T47D (cell line): ENCODE measurements around the gene ZFR.
"Not testable (repeated sequence)": the region's sequence is repeated elsewhere in the genome, so short reads cannot be mapped to it uniquely, and the experiment has no call there.

Source experiments
- DNase-seq, 2 experiments: peaks; one replicate each; pipeline versions ENCODE4 v3.0.0 to v3.0.0-alpha.2; 2011 to 2012; ENCODE audit warnings: low read depth in 1 of 2, low spot score in 1 of 2
- JUND ChIP-seq: IDR thresholded peaks from 2 replicates; pipeline ENCODE4 v1.6.1; 2012; ENCODE audit warnings: low read depth
- in situ Hi-C: cut with HindIII; loops from 2 replicates; pipeline ENCODE4 v1.10.0; 2016; ENCODE audit warnings: low sequenced_read_pairs, low pct_unique_long_range_greater_than_20kb

The ZFR gene

DNA sequence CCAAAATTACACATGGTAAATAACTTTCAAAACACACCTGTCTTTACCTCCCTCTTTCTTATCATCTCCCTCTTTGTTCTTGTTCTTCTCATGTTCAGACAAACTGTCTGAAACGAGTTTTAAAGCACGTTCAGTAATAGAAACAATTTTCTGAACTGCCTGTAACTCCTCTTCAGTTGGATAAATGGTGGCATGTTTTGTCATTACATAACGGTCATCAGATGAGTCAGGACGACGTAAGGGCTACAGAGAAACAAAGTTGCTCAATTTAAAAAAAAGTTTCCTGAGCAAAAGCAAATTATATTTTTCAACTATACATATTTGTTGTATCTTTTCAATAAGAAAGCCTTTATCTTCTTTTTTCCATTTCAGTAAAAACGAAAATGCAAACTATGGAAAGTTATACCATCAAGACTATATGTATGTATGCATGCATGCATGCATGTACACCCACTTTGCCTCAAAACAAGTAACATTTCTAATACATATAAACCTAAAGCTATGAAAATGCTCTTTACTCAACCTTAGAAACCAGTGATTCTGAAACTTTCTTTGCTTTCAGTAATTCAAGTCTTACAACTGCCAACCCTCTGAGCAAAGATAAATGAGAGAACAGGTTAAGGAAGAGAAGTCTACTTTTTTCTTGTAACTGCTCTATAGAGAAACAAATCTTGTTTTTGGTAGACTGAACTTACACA is 56.0 kb downstream of the ZFR start:
- in situ Hi-C loops = no loop called here
- no peak for DNase-seq
- no peak for TF ChIP-seq JUND

DNA sequence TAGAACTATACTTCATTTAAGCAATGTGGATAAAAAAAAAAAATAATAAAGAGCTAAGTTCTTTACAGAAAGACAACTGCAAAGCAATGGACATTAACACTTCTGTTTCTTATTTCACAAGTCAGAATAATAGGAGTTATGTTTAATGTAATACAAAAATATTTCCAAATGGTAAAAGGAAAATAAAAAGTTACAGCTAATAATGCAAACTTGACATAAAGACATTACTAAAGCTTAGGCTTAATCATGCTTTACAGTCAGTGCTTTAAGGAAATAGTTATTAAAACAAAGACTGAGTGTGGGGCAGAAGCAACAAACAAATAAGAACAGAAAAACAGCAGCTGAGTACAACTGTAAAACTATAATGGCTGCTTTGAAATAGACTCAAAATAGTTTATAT is 56.7 kb downstream of the ZFR start:
- no peak for DNase-seq
- TF ChIP-seq JUND = no peak
- in situ Hi-C loops = no loop called here

DNA sequence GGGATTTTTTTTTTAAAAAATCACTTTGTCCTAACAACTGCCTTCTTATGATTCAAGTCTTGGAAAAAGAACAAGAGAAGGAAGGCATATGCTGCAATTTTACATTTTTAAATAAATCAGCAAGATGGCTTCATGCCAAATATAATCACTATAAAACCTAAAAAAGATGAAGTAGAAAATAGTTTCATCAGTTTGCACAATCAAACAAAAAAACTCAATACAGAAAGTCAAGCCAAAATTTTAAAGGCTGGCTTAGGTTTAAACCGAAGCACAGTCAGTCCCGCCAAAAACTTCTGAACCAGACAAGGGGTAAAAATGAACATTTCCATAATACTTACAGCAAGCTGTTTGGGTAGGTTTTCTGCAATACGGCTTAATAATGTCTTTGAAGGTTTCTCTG is 57.3 kb downstream of the ZFR start:
- in situ Hi-C loops = no loop called here
- no peak for TF ChIP-seq JUND
- no peak for DNase-seq

DNA sequence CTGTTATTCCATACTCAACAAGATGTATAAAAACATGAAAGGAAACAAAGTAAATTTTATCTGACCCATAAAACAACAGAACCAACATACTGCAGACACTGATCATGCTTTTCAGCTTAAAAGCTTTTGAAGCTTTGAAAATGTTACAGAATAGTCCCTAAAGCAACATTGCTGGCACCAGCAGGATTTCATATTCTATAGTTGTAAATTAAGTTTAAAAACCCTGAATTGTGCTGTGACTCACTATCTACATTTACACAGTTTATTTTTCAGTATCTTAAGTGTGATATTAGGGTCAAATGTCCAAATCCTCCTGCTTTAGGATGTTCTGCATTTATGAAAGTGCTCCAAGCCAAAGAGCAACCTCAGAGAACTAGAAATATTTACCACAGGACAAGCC is 59.9 kb downstream of the ZFR start:
- in situ Hi-C loops = no loop called here
- no peak for TF ChIP-seq JUND
- DNase-seq = no peak

DNA sequence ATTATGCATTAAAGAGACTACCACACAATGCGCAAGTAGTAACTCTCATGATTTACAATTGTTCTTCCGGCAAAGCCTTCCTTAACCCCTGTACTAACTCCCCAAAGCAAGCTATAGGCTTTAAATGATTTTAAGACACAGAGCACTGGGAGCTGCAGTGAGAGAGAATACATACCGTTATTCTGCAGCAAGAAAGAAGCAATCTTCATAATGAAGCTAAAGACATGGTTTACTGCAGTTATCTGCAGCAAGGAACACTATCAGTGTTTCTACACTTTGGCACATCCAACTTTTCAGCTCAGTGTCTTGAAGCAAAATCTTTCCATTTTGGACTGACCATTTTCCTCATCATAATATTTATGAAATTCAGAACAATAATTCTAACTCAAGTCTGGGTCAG is 61.0 kb downstream of the ZFR start:
- no peak for TF ChIP-seq JUND
- in situ Hi-C loops = no loop called here
- no peak for DNase-seq

DNA sequence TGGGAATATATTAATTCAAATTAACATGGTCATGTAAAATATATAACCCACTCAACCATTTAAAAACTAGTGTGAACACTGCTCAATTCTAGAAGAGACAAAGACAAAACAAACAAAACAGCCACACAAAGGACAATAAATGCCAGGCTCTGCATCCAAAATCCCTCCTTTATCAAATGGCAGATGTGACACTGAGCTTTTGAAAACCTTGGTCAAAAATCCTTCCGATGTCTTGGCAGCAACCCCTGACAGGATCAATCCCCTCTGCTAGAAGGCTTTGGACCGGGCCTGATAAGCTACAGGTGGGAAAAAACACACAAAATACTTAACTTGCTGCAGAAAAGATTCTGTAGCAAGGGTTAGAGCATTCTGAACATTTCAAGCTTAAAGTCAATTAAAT is 61.5 kb downstream of the ZFR start:
- no peak for TF ChIP-seq JUND
- in situ Hi-C loops = no loop called here
- DNase-seq = no peak

DNA sequence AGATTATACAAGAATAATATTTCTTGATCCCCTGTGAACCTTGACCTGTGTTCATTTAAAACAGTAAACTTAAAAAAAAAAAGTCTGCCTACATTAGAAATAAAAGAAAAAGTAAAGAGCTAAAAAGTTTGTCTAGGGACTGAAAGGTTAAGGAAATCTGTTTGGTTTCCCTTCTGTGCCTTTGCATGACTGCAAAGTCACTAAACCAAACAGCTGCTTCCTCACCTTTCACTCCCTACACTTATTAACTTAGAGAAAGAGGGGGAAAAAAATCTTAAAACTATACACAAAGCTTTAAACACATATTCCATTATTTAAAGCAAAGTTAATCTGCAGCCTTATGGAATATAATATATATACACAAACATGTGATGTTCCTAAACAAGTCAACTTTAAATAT is 65.1 kb downstream of the ZFR start:
- in situ Hi-C loops = no loop called here
- no peak for DNase-seq
- TF ChIP-seq JUND = no peak

DNA sequence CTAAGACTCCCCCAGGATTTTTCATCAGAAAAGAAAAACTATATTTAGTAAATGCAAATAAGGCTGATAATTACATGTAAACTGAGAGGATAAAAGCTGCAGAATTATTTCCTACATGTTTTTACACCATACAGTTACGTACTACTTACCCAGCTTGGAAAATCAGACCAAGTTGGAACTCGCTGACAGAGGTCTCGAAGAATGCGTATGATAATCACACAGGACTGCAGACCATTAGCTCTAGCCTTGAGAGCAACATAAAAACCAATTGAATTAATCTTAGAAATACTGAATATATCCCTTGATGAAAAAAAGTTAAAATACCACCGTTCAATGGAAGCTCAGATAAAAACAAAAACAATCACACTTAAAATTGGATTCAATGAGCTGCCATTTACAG is 65.6 kb downstream of the ZFR start:
- in situ Hi-C loops = no loop called here
- no peak for DNase-seq
- TF ChIP-seq JUND = no peak

DNA sequence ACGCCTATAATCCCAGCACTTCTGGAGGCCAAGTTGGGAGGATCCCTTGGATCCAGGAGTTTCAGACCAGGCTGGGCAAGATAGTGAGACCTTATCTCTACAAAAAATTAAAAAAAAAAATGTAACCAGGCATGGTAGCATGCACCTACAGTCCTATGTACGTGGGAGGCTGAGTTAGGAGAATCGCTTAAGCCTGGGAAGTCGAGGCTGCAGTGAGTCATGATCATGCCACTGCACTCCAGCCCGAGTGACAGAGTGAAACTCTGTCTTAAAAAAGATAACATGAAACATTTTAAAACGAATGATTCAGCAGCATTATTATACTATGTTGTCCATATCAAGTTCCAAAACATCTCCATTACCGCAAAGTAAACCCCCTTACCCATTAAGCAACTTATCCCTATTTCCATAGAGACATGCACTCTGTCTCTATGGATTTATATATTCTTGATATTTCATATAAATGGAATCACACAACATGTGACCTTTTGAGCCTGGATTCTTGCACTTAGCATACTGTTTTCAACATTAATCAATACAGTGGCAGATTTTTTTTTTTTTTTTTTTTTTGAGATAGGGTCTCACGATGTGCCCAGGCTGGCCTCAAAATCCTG is 74.9 kb downstream of the ZFR start:
- TF ChIP-seq JUND = no peak
- in situ Hi-C loops = no loop called here
- no peak for DNase-seq

DNA sequence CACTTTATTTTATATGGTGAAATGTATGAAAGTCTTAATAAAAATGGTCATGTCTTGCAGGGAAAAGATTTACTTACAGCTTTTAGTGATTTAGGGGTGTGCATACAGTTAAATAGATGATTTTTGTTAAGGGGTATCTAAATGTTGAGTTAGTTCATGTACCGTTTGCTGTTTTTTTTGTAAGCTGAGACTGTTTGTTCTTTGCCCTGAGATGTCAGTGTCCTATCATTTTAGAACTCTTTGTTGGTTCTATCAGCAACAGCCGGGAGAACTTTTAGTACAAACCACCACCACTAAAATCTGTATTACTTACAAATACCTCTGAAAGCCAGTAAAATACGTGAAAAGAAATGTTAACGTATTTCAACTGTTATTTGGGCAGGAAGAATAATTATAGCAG is 75.5 kb downstream of the ZFR start:
- in situ Hi-C loops = no loop called here
- DNase-seq = no peak
- TF ChIP-seq JUND = no peak

DNA sequence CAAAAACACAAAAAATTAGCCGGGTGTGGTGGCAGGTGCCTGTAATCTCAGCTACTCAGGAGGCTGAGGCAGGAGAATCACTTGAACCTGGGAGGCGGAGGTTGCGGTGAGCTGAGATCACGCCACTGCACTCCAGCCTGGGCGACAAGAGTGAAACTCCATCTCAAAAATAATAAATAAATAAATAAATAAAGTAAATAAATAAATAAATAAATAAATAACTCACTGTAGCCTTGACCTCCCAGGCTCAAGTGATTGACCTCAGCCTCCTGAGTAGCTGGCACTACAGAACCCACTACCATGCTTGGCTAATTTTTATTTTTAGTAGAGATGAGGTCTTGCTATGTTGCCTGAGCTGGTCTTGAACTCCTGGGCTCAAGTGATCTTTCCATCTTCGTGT is 77.3 kb downstream of the ZFR start:
- DNase-seq, in situ Hi-C loops: not testable (repeated sequence)

DNA sequence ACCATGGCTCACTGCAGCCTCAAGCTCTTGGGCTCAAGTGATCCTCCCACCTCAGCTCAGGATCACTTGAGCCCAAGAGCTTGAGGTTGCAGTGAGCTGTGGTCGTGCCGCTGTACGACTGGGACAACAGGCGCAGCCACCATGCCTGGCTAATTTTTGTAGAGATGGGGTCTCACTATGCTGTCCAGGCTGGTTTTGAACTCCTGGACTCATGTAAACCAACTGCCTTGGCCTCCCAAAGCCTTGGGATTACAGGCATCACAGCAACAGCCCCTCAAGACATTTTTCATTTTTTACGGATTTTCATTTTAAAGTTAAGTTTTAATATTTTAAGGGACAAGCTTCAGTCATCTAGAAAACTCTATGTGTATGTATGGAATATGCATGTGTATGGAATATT is 78.9 kb downstream of the ZFR start:
- in situ Hi-C loops = no loop called here
- no peak for TF ChIP-seq JUND
- no peak for DNase-seq

DNA sequence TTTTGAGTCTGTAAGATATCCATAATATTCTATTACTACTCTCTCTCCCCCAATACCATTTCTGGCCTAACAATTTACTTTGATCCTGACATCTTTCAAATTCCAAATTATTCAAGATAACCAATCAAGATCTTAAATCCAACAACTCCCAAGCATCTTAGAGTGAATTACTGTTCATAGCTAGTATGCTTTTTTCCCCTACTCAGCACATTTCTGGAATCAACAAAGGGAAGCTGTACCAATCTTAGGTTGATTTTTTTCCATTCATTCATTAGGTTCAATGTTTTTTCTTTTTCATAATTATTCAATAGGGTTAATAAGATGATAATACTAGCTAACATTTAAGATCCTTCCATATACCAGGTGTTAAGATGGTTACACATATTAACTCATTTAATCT is 81.5 kb downstream of the ZFR start:
- DNase-seq = no peak
- in situ Hi-C loops = no loop called here
- no peak for TF ChIP-seq JUND

DNA sequence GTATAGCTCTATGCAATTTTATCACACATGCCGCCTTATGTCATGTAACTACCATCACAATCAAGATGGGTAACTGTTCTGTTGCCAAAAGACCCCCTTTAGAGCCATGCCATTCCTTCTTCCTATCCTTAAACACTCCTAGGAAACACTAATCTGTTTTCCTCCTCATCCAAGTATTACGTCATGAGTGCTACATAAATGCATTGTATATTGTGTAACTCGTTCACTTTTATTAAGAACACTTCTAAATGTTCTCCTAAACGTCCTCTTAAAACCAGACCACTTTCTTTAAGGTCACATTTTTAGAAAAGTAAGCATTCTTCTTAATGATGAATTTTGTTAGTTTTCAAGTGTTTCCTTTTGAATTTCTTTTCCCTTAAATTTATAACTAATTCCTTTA is 82.0 kb downstream of the ZFR start:
- DNase-seq = no peak
- TF ChIP-seq JUND = no peak
- in situ Hi-C loops = no loop called here

DNA sequence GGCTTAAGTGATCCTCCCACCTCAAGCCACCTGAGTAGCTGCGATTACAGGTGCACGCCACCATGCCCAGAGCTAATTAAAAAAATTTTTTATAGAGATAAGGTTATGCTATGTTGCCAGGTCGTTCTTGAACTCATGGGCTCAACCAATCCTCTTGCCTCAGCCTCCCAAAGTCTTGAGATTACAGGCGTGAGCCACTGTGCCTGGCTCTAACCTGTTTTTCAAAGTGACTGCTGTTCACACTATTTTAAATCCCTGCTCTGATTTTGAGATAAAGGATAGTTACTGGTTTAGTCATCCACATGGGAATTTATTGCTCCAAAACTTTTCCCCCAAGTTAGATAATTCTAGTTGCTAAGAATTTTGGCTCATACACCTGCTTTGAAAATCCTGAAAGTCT is 83.6 kb downstream of the ZFR start:
- DNase-seq = peak in 1 of 2 experiments; percentile 23
- TF ChIP-seq JUND = no peak
- in situ Hi-C loops = no loop called here
